HL-60 (cell line): ENCODE measurements around the gene M1AP.

Experiments used
- DNase-seq, 2 experiments: peaks; one replicate each; pipeline ENCODE4 v3.0.0-alpha.2; 2010 to 2020; ENCODE audit warnings: low read depth in 1 of 2, low spot score in 1 of 2
- H3K27ac ChIP-seq: fragments of 250-450 bp; sonication (Bioruptor Pico); replicated peaks from 2 replicates; pipeline ENCODE4 v1.5.1; 2020; ENCODE audit warnings: mild to moderate bottlenecking, moderate library complexity
- H3K27me3 ChIP-seq: fragments of 250-450 bp; sonication (Bioruptor Pico); 2 replicates; pipeline ENCODE4 v1.5.1; 2021; ENCODE audit warnings: mild to moderate bottlenecking, moderate library complexity; ENCODE audit not compliant: insufficient read depth, poor library complexity, severe bottlenecking
- H3K4me3 ChIP-seq: replicated peaks from 2 replicates; pipeline ENCODE4 v1.5.1; 2011; ENCODE audit warnings: mild to moderate bottlenecking, control low read depth, low read length; ENCODE audit not compliant: insufficient read depth
- GABPA ChIP-seq: IDR thresholded peaks from 2 replicates; pipeline ENCODE4 v1.6.1; 2012; ENCODE audit warnings: low read depth
- POLR2AphosphoS5 ChIP-seq: IDR thresholded peaks from 2 replicates; pipeline ENCODE4 v1.6.1; 2012; ENCODE audit warnings: low read depth
- SPI1 ChIP-seq: IDR thresholded peaks from 2 replicates; pipeline ENCODE4 v1.6.1; 2012; ENCODE audit warnings: low read depth, mild to moderate bottlenecking, borderline replicate concordance
- TF ChIP-seq, protein P1 (sequence below): IDR thresholded peaks from one replicate; pipeline ENCODE4 v1.5.1; 2011; ENCODE audit warnings: low read length, control low read depth, inconsistent platforms; ENCODE audit not compliant: insufficient read depth
- TF ChIP-seq, protein P2 (sequence below): IDR thresholded peaks from 2 replicates; pipeline ENCODE4 v1.6.1; 2012; ENCODE audit warnings: low read depth; ENCODE audit not compliant: insufficient replicate concordance

The M1AP gene

DNA sequence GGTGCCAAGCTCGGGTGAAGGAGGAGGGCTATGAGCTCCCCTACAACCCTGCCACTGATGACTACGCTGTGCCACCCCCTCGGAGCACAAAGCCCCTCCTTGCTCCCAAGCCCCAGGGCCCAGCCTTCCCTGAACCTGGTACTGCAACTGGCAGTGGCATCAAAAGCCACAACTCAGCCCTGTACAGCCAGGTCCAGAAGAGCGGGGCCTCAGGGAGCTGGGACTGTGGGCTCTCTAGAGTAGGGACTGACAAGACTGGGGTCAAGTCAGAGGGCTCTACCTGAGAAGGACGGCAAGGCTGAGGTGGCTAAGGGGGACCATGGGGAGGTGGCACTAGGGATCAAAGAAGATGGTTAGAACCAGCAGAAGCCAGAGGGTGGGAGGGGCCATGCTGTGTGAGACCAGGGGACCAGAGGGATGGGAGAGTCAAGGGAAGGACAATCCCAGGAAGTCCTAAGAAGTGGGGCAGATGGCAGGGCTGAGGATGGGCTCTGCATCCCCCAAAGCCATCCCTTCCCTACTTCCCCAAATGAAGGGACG, 91.2 kb downstream of the M1AP start:
- Histone ChIP-seq H3K27me3 (no peaks in the 10 kb centered on the region), H3K4me3 (no peak overlapping the region), H3K27ac (peak overlapping the region; percentile 94; the same call in 1 of the 2 replicates)
- DNase-seq, result no peak
- no peak; the same call in 1 of the 2 replicates for TF ChIP-seq POLR2AphosphoS5
- no peak for TF ChIP-seq GABPA
- TF ChIP-seq SPI1, result no peak
- TF ChIP-seq, protein P1, sequence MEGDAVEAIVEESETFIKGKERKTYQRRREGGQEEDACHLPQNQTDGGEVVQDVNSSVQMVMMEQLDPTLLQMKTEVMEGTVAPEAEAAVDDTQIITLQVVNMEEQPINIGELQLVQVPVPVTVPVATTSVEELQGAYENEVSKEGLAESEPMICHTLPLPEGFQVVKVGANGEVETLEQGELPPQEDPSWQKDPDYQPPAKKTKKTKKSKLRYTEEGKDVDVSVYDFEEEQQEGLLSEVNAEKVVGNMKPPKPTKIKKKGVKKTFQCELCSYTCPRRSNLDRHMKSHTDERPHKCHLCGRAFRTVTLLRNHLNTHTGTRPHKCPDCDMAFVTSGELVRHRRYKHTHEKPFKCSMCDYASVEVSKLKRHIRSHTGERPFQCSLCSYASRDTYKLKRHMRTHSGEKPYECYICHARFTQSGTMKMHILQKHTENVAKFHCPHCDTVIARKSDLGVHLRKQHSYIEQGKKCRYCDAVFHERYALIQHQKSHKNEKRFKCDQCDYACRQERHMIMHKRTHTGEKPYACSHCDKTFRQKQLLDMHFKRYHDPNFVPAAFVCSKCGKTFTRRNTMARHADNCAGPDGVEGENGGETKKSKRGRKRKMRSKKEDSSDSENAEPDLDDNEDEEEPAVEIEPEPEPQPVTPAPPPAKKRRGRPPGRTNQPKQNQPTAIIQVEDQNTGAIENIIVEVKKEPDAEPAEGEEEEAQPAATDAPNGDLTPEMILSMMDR, result no peak

DNA sequence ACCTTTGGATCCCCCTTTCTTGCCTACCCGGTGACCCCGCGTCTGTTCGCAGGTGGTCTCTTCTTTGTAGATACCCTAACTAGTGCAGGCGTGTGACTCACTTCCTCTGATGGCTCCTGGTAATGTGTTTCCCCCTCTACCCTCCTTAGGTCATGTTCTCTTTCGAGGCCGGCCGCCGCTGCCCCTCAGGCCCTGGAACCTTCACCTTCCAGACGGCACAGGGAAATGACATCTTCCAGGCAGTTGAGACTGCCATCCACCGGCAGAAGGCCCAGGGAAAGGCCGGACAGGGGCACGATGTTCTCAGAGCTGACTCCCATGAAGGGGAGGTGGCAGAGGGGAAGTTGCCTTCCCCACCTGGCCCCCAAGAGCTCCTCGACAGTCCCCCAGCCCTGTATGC, 92.0 kb downstream of the M1AP start:
- no peak for DNase-seq
- H3K4me3 ChIP-seq, result peak overlapping the region; percentile 84
- peak overlapping the region; percentile 94 for H3K27ac ChIP-seq
- no peaks in the 10 kb centered on the region for H3K27me3 ChIP-seq
- TF ChIP-seq, protein P1, result no peak
- no peak for TF ChIP-seq SPI1
- TF ChIP-seq GABPA, result no peak
- TF ChIP-seq POLR2AphosphoS5, result no peak
- TF ChIP-seq, protein P2, sequence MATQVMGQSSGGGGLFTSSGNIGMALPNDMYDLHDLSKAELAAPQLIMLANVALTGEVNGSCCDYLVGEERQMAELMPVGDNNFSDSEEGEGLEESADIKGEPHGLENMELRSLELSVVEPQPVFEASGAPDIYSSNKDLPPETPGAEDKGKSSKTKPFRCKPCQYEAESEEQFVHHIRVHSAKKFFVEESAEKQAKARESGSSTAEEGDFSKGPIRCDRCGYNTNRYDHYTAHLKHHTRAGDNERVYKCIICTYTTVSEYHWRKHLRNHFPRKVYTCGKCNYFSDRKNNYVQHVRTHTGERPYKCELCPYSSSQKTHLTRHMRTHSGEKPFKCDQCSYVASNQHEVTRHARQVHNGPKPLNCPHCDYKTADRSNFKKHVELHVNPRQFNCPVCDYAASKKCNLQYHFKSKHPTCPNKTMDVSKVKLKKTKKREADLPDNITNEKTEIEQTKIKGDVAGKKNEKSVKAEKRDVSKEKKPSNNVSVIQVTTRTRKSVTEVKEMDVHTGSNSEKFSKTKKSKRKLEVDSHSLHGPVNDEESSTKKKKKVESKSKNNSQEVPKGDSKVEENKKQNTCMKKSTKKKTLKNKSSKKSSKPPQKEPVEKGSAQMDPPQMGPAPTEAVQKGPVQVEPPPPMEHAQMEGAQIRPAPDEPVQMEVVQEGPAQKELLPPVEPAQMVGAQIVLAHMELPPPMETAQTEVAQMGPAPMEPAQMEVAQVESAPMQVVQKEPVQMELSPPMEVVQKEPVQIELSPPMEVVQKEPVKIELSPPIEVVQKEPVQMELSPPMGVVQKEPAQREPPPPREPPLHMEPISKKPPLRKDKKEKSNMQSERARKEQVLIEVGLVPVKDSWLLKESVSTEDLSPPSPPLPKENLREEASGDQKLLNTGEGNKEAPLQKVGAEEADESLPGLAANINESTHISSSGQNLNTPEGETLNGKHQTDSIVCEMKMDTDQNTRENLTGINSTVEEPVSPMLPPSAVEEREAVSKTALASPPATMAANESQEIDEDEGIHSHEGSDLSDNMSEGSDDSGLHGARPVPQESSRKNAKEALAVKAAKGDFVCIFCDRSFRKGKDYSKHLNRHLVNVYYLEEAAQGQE, result no peak

DNA sequence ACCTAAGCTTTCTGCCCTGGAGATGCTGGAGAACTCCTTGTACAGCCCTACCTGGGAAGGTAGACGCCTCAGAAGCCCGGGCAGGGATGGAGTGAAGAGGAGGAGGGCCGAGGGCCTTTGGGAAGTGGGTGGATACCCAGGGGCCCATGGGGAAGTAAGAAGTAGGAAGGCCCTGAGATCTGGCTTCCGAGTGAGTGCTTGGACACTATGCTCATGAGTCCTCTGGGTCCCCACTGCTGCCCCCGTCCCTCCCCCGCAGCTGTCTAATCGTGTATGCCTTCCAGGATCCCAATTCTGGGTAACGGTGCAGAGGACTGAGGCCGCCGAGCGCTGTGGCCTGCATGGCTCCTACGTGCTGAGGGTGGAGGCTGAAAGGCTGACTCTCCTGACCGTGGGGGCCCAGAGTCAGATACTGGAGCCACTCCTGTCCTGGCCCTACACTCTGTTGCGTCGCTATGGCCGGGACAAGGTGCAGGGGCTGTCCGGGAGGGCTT, 92.5 kb downstream of the M1AP start:
- H3K27me3 ChIP-seq, result no peaks in the 10 kb centered on the region
- peak overlapping the region; percentile 94 for H3K27ac ChIP-seq
- 0 out of 2 replicates have a peak, but pooled peaks have one; percentile 26 for TF ChIP-seq POLR2AphosphoS5
- no peak for TF ChIP-seq GABPA
- TF ChIP-seq, protein P2, result no peak
- TF ChIP-seq SPI1, result peak; percentile 13; the same call in 1 of the 2 replicates
- TF ChIP-seq, protein P1, result no peak
- peak; percentile 61 to 71 for DNase-seq
- peak overlapping the region; percentile 84 for H3K4me3 ChIP-seq
